BLaER1 (cell line): ENCODE data around the gene SEMA5A.

Experiments used
- H3K27ac ChIP-seq: shearing (Covaris generic); formaldehyde crosslinking; 2 replicates; pipeline ENCODE4 v1.8.1; 2022
- H3K27me3 ChIP-seq: shearing (Covaris generic); formaldehyde crosslinking; 2 replicates; pipeline ENCODE4 v1.8.1; 2022
- H3K36me3 ChIP-seq: shearing (Covaris generic); formaldehyde crosslinking; 2 replicates; pipeline ENCODE4 v1.8.1; 2022
- H3K4me1 ChIP-seq: shearing (Covaris generic); formaldehyde crosslinking; 2 replicates; pipeline ENCODE4 v1.8.1; 2022
- H3K4me2 ChIP-seq: shearing (Covaris generic); formaldehyde crosslinking; 2 replicates; pipeline ENCODE4 v1.8.1; 2022
- H3K4me3 ChIP-seq: shearing (Covaris generic); formaldehyde crosslinking; 2 replicates; pipeline ENCODE4 v1.8.1; 2022
- H3K9ac ChIP-seq: shearing (Covaris generic); formaldehyde crosslinking; 2 replicates; pipeline ENCODE4 v1.8.1; 2022
- H3K9me3 ChIP-seq: shearing (Covaris generic); formaldehyde crosslinking; 2 replicates; pipeline ENCODE4 v1.8.1; 2022
- H4K20me1 ChIP-seq: shearing (Covaris generic); formaldehyde crosslinking; 2 replicates; pipeline ENCODE4 v1.8.1; 2022
- Cebpa-rat ChIP-seq: shearing (Covaris generic); IDR thresholded peaks from 2 replicates; pipeline ENCODE4 v1.8.1; 2022

SEMA5A gene

DNA sequence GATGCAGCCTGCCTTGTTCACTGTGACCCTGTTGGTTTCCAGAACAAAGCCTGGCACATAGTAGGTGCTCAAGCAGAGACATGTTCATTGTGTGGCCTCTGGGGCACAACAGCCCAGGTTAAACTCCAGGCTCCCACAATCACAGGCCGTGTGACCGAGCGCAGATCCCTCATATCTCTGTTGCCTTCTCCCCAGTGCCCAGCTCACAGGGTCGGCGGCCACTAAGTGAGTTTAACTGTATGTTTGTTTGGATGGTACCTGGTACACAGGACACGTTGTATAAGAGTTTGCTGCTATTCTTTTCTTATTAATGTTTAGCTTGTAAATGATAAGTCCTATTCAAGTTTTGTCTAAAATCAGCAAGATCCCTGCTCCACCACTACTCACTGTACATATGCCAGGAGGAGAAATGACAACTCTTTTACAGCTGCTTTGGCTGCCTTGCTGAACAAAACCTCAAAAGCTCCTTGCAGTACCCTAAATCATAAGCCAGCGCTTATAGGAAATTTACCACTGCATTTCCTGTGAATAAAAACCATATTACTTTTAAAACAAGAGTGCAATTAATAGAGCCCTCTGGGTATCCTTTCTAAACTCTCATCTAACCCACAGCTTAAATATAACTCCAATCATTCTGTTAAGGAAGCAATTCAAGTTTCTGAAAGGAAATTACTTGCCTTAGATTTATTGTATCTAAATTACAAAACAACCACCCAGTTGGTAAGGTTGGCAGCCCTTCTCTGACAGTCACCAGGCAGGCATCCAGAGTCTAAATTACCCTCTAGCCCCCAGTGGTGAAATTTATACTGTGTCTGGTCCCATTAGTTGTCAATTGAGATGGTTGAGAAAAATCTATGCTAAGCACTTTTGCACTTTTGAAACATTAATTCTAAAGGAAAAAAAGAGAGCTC lies 379.4 kb downstream of the SEMA5A start:
- Histone ChIP-seq H3K4me3 (no peak overlapping the region), H3K36me3 (no peaks in the 10 kb centered on the region), H4K20me1 (no peaks in the 10 kb centered on the region), H3K27ac (no peak overlapping the region), H3K4me1 (peaks cover 21% of the 10 kb centered on the region), H3K9ac (no peak overlapping the region), H3K4me2 (peak overlapping the region; percentile 28), H3K27me3 (no peaks in the 10 kb centered on the region), H3K9me3 (no peaks in the 10 kb centered on the region)
- TF ChIP-seq Cebpa-rat = no peak

- Histone ChIP-seq H3K4me1 (peaks cover 21% of the 10 kb centered on the region), H3K4me3 (no peak overlapping the region), H3K27me3 (no peaks in the 10 kb centered on the region), H3K9me3 (no peaks in the 10 kb centered on the region), H3K4me2 (0 out of 2 replicates have a peak overlapping the region, but pooled peaks have one; percentile 28), H4K20me1 (no peaks in the 10 kb centered on the region), H3K9ac (no peak overlapping the region), H3K36me3 (no peaks in the 10 kb centered on the region), H3K27ac (no peak overlapping the region)
- no peak for TF ChIP-seq Cebpa-rat
Measured at GRCh38 chr5:9165546-9165945, 380.3 kb downstream of the SEMA5A start.

DNA sequence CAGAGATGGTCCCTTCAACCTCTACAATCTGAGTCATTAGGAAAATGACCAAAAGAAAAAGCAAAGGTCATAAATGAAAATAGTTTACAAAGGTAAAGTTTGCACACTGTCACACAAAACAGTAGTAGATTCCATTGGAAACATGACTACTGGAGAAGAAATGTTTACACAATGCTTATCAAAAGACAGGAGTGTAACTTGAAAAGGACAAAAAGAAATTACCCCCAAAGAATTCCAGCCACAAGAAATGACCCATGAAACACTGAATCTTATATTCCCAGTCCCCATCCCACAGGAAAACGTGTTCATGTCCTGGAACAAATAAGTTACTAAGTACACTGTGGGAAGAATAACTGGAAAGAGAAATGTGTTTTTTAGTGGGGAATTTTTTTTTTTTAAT lies 385.1 kb downstream of the SEMA5A start:
- H3K27me3 ChIP-seq = no peaks in the 10 kb centered on the region
- H3K9me3 ChIP-seq = no peaks in the 10 kb centered on the region
- H4K20me1 ChIP-seq = no peaks in the 10 kb centered on the region
- H3K9ac ChIP-seq = no peak overlapping the region
- H3K4me1 ChIP-seq = peaks cover 18% of the 10 kb centered on the region
- H3K27ac ChIP-seq = no peak overlapping the region
- H3K36me3 ChIP-seq = no peaks in the 10 kb centered on the region
- no peak overlapping the region for H3K4me3 ChIP-seq
- no peak overlapping the region for H3K4me2 ChIP-seq
- no peak for TF ChIP-seq Cebpa-rat

GRCh38 chr5:9157811-9158210 lies 388.1 kb downstream of the SEMA5A start:
- H3K4me3 ChIP-seq = no peak overlapping the region
- no peaks in the 10 kb centered on the region for H3K9me3 ChIP-seq
- no peak for TF ChIP-seq Cebpa-rat
- H3K36me3 ChIP-seq = no peaks in the 10 kb centered on the region
- no peaks in the 10 kb centered on the region for H4K20me1 ChIP-seq
- H3K27ac ChIP-seq = no peak overlapping the region
- no peak overlapping the region for H3K4me2 ChIP-seq
- peaks cover 13% of the 10 kb centered on the region for H3K4me1 ChIP-seq
- H3K9ac ChIP-seq = no peak overlapping the region
- H3K27me3 ChIP-seq = no peaks in the 10 kb centered on the region

- no peak overlapping the region for H3K4me3 ChIP-seq
- H3K27me3 ChIP-seq = no peaks in the 10 kb centered on the region
- no peak overlapping the region for H3K4me2 ChIP-seq
- no peaks in the 10 kb centered on the region for H3K36me3 ChIP-seq
- peaks cover 19% of the 10 kb centered on the region for H3K4me1 ChIP-seq
- H3K9me3 ChIP-seq = no peaks in the 10 kb centered on the region
- no peak overlapping the region for H3K9ac ChIP-seq
- H3K27ac ChIP-seq = no peak overlapping the region
- no peak for TF ChIP-seq Cebpa-rat
- H4K20me1 ChIP-seq = no peaks in the 10 kb centered on the region
Measured at GRCh38 chr5:9157020-9157419, 388.9 kb downstream of the SEMA5A start.

GRCh38 chr5:9156282-9156681 lies 389.6 kb downstream of the SEMA5A start:
- H3K9ac ChIP-seq = no peak overlapping the region
- no peaks in the 10 kb centered on the region for H3K27me3 ChIP-seq
- H3K27ac ChIP-seq = no peak overlapping the region
- H3K4me3 ChIP-seq = no peak overlapping the region
- H4K20me1 ChIP-seq = no peaks in the 10 kb centered on the region
- TF ChIP-seq Cebpa-rat = no peak
- H3K4me1 ChIP-seq = peaks cover 25% of the 10 kb centered on the region
- H3K4me2 ChIP-seq = no peak overlapping the region
- no peaks in the 10 kb centered on the region for H3K36me3 ChIP-seq
- no peaks in the 10 kb centered on the region for H3K9me3 ChIP-seq

GRCh38 chr5:9151684-9152427 lies 394.0 kb downstream of the SEMA5A start:
- H3K9ac ChIP-seq = no peak overlapping the region
- H3K27me3 ChIP-seq = no peaks in the 10 kb centered on the region
- peaks cover 31% of the 10 kb centered on the region for H3K4me1 ChIP-seq
- H3K4me3 ChIP-seq = no peak overlapping the region
- H3K9me3 ChIP-seq = no peaks in the 10 kb centered on the region
- H3K36me3 ChIP-seq = no peaks in the 10 kb centered on the region
- TF ChIP-seq Cebpa-rat = no peak
- peak overlapping the region; percentile 57 for H3K4me2 ChIP-seq
- H4K20me1 ChIP-seq = no peaks in the 10 kb centered on the region
- no peak overlapping the region for H3K27ac ChIP-seq

DNA sequence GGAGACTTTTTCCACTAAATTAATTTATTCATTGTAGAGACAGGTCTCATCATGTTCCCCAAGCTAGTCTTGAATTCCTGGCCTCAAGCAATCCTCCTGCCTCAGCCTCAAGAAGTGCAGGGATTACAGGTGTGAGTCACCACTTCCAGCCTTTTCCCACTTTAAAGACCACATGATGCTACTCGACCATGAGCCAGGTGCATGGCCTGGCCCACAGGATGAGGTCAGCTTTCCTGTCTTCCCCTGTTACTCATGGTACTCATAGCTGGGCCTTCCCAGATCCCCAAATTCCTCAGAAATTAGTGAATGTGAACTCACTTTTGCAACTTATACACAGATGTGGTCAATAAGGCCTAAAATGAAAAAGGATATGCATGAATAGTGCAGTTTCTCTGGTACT lies 395.9 kb downstream of the SEMA5A start:
- Histone ChIP-seq H4K20me1 (no peaks in the 10 kb centered on the region), H3K4me2 (peak overlapping the region; percentile 21), H3K4me1 (peaks cover 30% of the 10 kb centered on the region), H3K9me3 (0 out of 2 replicates have a peak, but pooled peaks cover 3% of the 10 kb centered on the region), H3K9ac (no peak overlapping the region), H3K36me3 (no peaks in the 10 kb centered on the region), H3K27me3 (no peaks in the 10 kb centered on the region), H3K27ac (no peak overlapping the region), H3K4me3 (no peak overlapping the region)
- TF ChIP-seq Cebpa-rat = no peak

DNA sequence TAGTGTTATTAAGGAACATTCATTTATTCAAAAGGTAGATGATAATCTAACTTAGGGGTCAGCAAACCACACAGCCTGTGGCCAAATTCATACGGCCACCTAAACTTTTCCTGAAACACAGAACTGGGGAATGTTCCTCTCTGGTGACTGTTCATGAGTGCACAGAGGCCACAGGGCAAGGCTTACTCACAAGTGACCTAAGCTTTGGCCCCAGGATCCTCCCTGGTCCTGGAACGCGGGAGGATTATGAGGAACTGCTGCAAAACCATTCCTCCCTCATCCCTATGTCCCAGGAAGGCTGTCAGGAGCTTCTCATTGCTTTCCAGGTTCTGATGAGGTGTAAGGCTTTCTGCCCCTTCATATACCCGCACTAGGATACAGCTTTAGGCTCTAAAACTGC lies 397.6 kb downstream of the SEMA5A start:
- no peak for TF ChIP-seq Cebpa-rat

DNA sequence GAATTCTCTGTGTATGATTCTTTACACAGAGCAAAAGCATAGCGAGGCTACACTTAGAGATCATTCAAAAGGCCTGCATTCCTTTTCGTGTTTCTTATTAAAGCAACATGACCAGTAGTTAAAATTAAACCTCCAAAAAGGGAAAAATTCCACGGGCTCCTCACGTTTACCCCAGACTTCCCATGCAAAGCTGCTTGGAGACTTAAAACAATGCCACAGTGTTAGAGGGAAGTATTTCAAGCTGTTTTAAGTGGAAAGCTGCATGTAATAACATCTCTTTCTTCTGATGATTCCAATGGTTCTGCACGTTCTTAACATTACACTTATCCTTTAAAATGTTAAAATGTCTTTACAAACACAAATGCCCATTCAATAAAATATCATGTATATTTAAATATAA lies 405.2 kb downstream of the SEMA5A start:
- TF ChIP-seq Cebpa-rat = no peak
- no peak overlapping the region for H3K9ac ChIP-seq
- no peak overlapping the region for H3K4me2 ChIP-seq
- H3K4me1 ChIP-seq = no peaks in the 10 kb centered on the region
- H3K36me3 ChIP-seq = no peaks in the 10 kb centered on the region
- no peak overlapping the region for H3K4me3 ChIP-seq
- no peak overlapping the region for H3K27ac ChIP-seq
- no peaks in the 10 kb centered on the region for H4K20me1 ChIP-seq
- H3K27me3 ChIP-seq = no peaks in the 10 kb centered on the region
- H3K9me3 ChIP-seq = peaks cover 10% of the 10 kb centered on the region; the same call in 1 of the 2 replicates

More for the DNA sequence above, 397.6 kb downstream of the SEMA5A start:
- H4K20me1 ChIP-seq = no peaks in the 10 kb centered on the region
- H3K27me3 ChIP-seq = no peaks in the 10 kb centered on the region
- no peak overlapping the region for H3K27ac ChIP-seq
- peaks cover 30% of the 10 kb centered on the region for H3K4me1 ChIP-seq
- H3K4me3 ChIP-seq = no peak overlapping the region
- H3K4me2 ChIP-seq = peak overlapping the region; percentile 12
- no peaks in the 10 kb centered on the region for H3K36me3 ChIP-seq
- H3K9me3 ChIP-seq = peaks cover 10% of the 10 kb centered on the region; the same call in 1 of the 2 replicates
- H3K9ac ChIP-seq = no peak overlapping the region
